Activated CD4-positive, alpha-beta T cell treated with anti-CD3 and anti-CD28 coated beads, Interleukin-2, amount 50 U/mL, for 24 hours (primary cell): ENCODE data around the gene TCHHL1.

Source experiments
- DNase-seq, 2 donors: peaks; one replicate each; pipeline ENCODE4 v3.0.0-alpha.2; 2020; ENCODE audit warnings: low read depth in 1 of 2, low spot score in 1 of 2

TCHHL1 gene

DNA sequence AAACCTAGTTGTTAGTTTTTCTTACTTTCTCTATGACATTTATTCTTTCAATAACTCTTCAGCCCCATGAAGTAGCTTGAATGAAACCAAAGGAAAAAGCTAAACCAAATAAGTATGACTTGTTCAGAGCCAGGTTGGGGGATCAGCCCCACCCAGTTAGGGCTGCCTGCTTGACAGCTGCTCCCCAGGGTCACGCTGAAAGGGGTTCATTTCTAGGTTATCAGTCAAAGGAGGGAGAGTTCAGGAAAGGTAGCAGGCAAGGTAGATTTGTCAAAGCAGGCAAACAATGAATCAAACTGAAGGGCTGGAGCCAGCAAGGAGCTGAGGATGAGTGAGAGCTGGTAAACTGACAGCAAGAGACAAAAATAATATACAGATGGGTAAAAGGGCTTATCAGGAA is 49.0 kb downstream of the TCHHL1 start:
- no peak for DNase-seq

DNA sequence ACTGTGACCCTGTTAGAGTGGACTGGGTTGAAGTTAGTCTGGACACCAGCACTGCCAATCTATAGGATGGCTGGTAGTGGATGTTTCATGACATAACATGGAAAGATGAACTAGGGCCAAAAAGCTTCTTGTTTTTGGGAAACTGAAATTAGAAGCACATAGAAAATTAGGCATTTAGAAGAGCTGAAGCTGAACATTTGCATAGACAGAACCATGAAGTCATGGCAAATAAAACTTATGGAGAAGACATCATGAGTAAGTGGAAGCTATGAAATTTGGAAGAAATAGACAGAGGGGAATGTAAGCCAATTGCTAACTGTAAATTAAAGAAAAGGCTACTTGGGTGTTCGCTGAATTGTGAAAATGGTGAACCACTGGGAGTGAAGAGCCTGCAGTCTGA is 49.4 kb downstream of the TCHHL1 start:
- no peak for DNase-seq

DNA sequence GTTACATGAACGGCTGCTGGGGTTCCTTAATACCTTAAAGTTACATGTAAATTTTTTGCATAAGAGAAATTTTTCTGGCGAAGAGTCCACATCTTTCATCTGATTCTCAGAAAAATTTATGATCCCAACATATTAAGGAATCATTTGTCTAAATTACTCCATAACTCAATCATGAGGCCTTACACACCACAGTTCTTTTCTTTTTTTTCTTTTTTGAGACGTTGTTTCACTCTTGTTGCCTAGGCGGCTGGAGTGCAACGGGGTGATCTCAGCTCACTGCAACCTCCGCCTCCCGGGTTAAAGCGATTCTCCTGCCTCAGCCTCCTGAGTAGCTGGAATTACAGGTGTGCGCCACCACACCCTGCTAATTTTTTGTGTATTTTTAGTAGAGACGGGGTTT is 50.0 kb downstream of the TCHHL1 start:
- no peak for DNase-seq

DNA sequence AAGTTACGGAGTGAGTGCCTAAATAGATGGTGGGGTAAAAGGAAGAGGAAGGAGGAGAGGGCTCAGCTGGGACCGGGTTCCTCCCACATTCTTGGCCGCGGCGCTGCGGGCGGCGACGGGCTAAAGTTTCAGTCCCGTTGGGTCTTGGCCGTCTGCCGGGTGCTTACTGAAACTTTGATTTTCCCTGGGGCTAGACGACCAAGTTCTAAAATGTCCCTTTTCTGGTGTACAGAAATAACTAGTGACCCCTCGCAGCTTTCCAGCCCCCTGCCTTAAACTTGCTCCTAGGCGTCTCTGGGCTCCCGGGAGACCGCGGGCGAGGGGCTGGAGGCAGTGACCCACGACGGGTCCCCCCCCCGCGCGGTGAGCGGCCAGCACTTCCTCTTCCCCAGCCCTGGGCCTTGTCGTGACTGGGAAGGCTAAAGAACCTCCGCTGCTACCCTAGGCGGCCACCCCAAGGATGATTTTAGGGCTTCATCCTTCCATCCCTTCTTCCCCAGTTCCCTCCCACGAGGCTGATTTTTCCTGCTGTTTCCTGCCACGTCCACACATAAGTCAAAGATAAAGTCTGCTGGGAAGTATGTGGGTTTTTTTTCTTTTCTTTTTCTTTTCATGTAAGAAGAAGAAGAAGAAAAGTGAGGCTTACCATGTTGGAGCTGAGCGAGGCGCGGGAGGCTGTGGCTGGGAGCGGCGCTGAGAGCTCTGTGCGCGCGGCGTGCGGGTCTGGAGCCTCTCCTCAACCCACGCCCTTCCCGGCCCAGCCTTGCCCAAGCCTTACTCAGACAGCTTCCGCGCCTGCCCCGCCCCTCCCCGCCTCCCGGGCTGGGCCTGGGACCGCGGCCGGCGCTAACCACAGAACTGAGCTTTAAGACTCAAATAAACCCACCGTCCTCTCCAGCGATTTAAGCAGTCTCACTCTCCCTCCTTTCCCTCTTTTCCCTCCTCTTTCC is 52.3 kb downstream of the TCHHL1 start, which contains the start of gene S100A11:
Gene S100A11 (minus strand): TSS at position 738 of the 950 bp plus-strand sequence. CDS start 89 bp downstream, at position 649.
- peak; percentile 44 to 47 for DNase-seq

DNA sequence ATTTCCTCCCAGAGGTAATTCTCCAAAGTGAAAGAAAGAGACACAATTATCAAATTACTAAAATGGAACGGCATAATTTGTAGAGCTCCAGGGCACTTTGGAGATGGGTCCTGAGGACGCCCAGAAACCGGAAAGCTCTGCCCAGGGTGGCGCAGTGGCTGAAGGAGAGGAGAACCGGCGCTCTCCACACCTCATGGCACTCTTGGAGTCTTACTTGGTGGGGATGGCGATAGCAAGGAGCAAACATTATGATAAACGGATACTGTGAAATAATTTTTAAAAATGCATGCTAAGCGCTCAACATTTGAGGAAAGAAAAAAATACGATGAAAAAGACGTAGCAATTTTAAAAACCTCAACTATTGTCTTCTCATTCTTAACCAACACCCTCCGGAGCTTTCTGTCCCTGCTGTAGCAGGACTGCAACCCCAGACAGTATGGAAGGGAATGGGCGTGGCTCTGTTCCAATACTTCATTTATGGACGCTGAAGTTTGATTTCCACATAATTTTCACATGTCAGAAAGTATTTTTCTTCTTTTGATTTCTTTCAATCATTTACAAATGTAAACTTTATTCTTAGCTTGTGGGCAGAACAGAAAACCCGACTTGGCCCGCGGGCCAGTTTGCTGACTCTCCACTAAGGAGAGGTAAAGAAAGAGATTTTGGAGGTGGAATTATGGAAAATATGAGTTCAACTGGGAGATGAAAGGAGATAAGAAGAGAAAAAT is 53.2 kb downstream of the TCHHL1 start:
- DNase-seq, result no peak

DNA sequence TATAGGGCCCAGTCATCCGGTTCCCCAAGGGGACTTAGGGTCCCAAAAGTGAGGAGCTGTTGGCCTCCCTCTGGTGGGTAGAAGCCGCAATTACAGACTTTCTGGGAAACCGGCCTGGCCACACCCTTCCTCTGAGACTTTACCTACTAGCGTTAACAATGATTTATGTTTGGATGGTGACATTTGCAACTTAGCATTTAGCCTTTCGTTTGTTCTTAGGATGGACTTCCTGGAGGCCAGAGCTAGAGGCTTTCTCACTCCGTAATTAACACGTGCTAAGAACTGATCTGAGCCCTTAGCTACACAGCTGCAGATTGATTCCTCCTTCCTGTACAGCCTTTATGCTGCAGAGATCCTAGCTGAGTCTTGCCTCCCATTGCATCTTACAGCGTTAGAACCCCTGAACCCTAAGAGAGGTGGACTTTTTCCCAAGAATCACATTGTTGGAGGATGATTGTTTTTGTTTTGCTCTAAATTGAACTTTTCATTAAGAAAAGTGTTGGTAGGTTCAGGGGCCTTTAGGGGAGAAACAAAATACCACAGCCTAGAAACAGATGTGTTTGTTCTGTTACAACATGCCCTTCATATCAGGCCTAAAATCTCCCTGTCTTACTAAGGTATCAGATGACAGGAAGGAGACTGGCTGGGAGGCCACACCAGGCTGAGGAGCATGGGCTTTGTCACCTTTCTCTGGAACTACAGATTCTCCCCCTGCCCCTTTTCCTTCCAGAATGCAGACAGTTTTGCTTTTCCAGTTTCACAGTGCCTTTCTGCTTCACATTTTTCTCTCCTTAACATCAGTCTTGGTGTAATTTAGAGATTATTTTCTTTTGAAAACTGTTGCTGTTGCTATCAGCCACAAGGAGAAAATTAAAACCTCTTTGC is 54.0 kb downstream of the TCHHL1 start:
- DNase-seq, result peak; percentile 35 to 53

DNA sequence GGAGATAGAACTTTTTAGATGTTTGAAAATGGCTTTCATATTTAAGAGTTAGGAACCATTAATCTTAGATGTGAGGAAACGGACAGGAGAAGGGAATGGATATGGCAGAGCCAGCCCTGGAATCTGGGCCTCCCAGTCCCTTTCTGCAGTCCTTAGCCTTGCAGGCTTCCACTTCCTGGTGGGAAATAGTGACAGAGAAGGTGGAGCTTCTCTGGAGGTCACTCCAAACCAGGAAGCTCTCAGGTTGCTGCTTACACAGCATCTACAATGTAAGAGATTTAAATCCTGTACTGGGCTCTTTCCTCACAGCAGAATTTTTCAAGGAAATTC is 54.6 kb downstream of the TCHHL1 start:
- no peak for DNase-seq
